RWPE2 (cell line): Measurements from ENCODE around the gene ANKRD42.

Source experiments
- ATAC-seq: fragments of 200-7000 bp; cut with Tn5 transposase; 3 replicates; pipeline ENCODE4 v1.9.1; 2021; ENCODE audit warnings: low read depth
- DNase-seq: peaks from one replicate; pipeline ENCODE4 v3.0.0-alpha.2; 2020; ENCODE audit warnings: low spot score
- H3K27ac ChIP-seq: fragments of 450-650 bp; 2 replicates; pipeline ENCODE4 v1.5.1; 2017; ENCODE audit warnings: mild to moderate bottlenecking; ENCODE audit not compliant: poor library complexity, severe bottlenecking
- H3K27me3 ChIP-seq: fragments of 250-450 bp; sonication (Bioruptor Pico); 2 replicates; pipeline ENCODE4 v1.5.1; 2021; ENCODE audit warnings: mild to moderate bottlenecking, moderate library complexity; ENCODE audit not compliant: insufficient read depth, poor library complexity, severe bottlenecking
- H3K36me3 ChIP-seq: fragments of 250-450 bp; sonication (Bioruptor Pico); 2 replicates; pipeline ENCODE4 v1.5.1; 2020; ENCODE audit warnings: low read depth, mild to moderate bottlenecking, moderate library complexity
- H3K4me1 ChIP-seq: fragments of 250-450 bp; sonication (Bioruptor Pico); 2 replicates; pipeline ENCODE4 v1.5.1; 2021; ENCODE audit warnings: mild to moderate bottlenecking, moderate library complexity; ENCODE audit not compliant: insufficient read depth, poor library complexity, severe bottlenecking
- H3K4me3 ChIP-seq: fragments of 250-450 bp; sonication (Bioruptor Pico); 2 replicates; pipeline ENCODE4 v1.5.1; 2021; ENCODE audit warnings: mild to moderate bottlenecking, moderate library complexity; ENCODE audit not compliant: severe bottlenecking
- H3K9me3 ChIP-seq: fragments of 250-450 bp; sonication (Bioruptor Pico); 2 replicates; pipeline ENCODE4 v1.5.1; 2021; ENCODE audit warnings: mild to moderate bottlenecking, moderate library complexity; ENCODE audit not compliant: severe bottlenecking
- TF ChIP-seq, protein P1 (sequence below): fragments of 450-650 bp; IDR thresholded peaks from one replicate; pipeline ENCODE4 v1.5.1; 2017; ENCODE audit warnings: mild to moderate bottlenecking, moderate library complexity; ENCODE audit not compliant: poor library complexity, severe bottlenecking

The ANKRD42 gene

GRCh38 chr11:83222499-83222898 is 29.0 kb downstream of the ANKRD42 start:
- TF ChIP-seq, protein P1, sequence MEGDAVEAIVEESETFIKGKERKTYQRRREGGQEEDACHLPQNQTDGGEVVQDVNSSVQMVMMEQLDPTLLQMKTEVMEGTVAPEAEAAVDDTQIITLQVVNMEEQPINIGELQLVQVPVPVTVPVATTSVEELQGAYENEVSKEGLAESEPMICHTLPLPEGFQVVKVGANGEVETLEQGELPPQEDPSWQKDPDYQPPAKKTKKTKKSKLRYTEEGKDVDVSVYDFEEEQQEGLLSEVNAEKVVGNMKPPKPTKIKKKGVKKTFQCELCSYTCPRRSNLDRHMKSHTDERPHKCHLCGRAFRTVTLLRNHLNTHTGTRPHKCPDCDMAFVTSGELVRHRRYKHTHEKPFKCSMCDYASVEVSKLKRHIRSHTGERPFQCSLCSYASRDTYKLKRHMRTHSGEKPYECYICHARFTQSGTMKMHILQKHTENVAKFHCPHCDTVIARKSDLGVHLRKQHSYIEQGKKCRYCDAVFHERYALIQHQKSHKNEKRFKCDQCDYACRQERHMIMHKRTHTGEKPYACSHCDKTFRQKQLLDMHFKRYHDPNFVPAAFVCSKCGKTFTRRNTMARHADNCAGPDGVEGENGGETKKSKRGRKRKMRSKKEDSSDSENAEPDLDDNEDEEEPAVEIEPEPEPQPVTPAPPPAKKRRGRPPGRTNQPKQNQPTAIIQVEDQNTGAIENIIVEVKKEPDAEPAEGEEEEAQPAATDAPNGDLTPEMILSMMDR, result no peak
- Histone ChIP-seq H3K9me3 (no peaks in the 10 kb centered on the region), H3K27me3 (no peaks in the 10 kb centered on the region), H3K4me3 (no peak overlapping the region), H3K4me1 (no peaks in the 10 kb centered on the region), H3K27ac (no peak overlapping the region), H3K36me3 (no peaks in the 10 kb centered on the region)
- DNase-seq, result no peak
- ATAC-seq, result no peak

DNA sequence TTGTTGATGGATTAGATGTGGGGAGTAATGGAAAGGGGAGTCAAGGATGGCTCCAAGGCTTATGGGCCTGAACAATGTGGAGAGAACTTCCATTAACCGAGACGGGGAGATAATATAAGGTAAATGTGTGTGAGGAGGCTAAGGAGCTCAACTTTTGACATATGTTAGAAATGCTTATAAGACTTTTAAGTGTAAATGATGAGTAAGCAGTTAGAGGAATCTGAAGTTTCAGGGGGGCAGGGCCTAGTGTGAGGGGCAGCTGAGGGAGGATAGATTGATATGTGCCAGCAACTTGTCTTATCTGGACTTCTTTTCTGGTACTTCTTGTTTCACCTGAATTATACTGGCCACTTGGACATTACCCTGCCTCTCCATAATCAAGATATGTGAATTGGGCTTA is 29.9 kb downstream of the ANKRD42 start:
- Histone ChIP-seq H3K36me3 (no peaks in the 10 kb centered on the region), H3K27ac (no peak overlapping the region), H3K4me1 (no peaks in the 10 kb centered on the region), H3K9me3 (no peaks in the 10 kb centered on the region), H3K27me3 (no peaks in the 10 kb centered on the region), H3K4me3 (no peak overlapping the region)
- ATAC-seq (no peak), DNase-seq (no peak)
- TF ChIP-seq, protein P1, result no peak

DNA sequence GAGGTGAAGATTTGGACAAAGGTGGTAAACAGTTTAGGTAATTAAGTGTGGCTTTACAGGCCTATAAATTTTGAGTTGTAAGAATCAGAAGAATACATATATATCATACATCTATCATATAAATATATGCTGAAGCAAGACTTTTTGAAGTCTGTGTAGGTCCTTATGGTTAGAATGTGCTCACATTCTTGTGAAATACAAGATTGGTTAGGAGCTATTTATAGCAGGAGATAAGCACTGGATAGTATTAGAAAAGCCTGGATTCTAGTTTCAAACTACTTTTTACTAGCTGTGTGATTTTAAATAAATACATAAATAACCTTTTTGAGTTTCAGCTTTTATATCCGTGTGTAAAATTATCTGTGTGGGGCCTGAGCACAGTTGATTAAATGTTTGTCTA is 42.3 kb downstream of the ANKRD42 start:
- no peaks in the 10 kb centered on the region for H3K27me3 ChIP-seq
- no peak overlapping the region for H3K4me3 ChIP-seq
- H3K4me1 ChIP-seq, result no peaks in the 10 kb centered on the region
- TF ChIP-seq, protein P1, result no peak
- ATAC-seq, result no peak
- H3K9me3 ChIP-seq, result no peaks in the 10 kb centered on the region
- no peak overlapping the region for H3K27ac ChIP-seq
- DNase-seq, result no peak
- H3K36me3 ChIP-seq, result no peaks in the 10 kb centered on the region

- Histone ChIP-seq H3K4me1 (no peaks in the 10 kb centered on the region), H3K4me3 (no peak overlapping the region), H3K9me3 (no peaks in the 10 kb centered on the region), H3K36me3 (no peaks in the 10 kb centered on the region), H3K27me3 (no peaks in the 10 kb centered on the region), H3K27ac (no peak overlapping the region)
- no peak for DNase-seq
- ATAC-seq, result no peak
- TF ChIP-seq, protein P1, result no peak
These were observed 44.6 kb downstream of the ANKRD42 start for GRCh38 chr11:83238111-83238510.

GRCh38 chr11:83241291-83241946 is 47.9 kb downstream of the ANKRD42 start:
- no peaks in the 10 kb centered on the region for H3K36me3 ChIP-seq
- H3K4me3 ChIP-seq, result no peak overlapping the region
- H3K4me1 ChIP-seq, result no peaks in the 10 kb centered on the region
- DNase-seq (no peak), ATAC-seq (peak; percentile 94)
- H3K27ac ChIP-seq, result no peak overlapping the region
- H3K27me3 ChIP-seq, result no peaks in the 10 kb centered on the region
- TF ChIP-seq, protein P1, result peak; percentile 88
- H3K9me3 ChIP-seq, result no peaks in the 10 kb centered on the region
